Esophagus mucosa (tissue), 1 donor: ENCODE measurements around the gene TIMM22. TPM values are rescaled to one million over a fixed set of nuclear protein-coding genes. Genes with fewer than 3 reads are reported as not detected.
"Not testable (repeated sequence)": the region's sequence is repeated elsewhere in the genome, so short reads cannot be mapped to it uniquely, and the experiment has no call there.

Experiments used
- ATAC-seq: fragments of 200-7000 bp; cut with Tn5 transposase; one replicate; pipeline ENCODE4 v1.9.1; 2020
- total RNA-seq: library from RNA; stranded (reverse); gene quantifications from one replicate; pipeline ENCODE4 v1.2.4, GENCODE V29; 2023
- donor health status: DM: yes; HTN: yes; CAD: no.

The TIMM22 gene
- total RNA-seq, 1 donor from 2014 or later, result 9.4 TPM

DNA sequence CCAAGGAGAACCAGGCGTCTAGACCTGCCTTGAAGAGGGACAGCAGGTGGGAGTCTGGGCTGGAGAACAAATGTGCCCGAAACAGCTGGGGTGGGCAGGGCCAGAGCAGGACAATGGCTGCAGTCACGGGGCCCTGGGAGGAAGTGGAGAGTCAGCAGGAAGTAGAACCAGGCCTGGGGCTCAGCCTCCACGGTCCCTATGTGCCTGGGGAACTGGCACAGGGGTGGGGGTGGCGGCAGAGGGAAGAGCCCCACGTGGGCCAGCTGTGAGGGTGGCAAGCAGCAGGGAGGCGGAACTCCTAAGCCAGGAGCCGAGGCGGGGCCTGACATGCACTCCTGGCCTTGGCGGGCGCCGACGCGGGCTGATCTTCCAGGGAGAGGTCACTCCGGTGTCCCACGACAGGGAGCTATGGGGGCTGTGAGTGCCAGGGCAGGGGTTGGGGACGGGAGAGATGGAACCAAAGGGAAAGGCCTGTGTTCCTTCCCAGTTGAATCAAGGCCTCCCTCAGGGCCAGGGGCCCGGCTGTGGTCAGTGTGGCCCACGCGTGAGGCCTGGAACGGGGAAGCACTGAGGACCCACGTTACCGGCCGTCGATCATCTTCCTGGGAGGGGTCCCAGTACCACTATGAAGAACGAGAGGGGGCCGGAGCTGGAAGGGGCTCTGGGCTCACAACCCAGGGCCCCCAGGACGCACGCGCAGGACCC lies 42.7 kb downstream of the TIMM22 start:
- peak; percentile 61 for ATAC-seq

DNA sequence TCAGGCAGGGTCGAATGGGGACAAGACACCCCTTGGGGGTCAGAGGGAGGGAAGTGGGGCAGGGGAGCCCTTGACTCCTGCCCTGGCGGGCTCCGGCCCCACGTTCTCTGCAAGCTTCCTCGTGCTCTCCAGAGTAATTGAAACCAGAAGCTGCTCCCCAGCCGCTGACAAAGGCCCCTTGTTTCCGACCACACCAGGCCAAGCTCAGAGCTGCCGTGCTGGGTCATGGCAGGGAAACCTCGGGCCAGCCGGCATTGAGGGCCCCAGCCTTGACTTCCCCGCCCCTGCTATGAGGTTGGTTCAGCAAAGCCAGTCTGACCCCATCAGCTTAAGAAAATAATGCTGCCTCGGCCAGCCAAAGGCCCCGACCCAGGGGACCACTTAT lies 43.3 kb downstream of the TIMM22 start:
- ATAC-seq, result no peak

DNA sequence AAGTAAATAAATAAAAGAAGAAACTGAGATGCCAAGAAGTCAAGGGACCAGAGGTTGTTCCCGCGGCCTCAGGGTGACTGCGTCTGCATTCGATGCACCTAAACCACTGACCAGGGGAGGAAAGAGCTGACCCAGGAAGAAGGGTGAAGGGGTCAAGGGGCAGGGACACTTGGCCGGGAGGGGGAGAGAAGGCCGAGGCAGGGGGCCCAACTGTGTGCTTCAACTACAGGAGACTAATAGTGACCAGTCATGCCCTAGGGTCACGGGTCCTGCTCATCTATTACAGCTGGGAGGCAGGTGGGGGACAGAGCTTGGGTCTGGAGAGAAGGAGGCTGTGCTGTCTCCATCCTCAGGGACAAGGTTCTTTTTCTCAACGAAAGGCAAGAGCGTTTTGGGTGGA lies 44.8 kb downstream of the TIMM22 start:
- ATAC-seq, result no peak

DNA sequence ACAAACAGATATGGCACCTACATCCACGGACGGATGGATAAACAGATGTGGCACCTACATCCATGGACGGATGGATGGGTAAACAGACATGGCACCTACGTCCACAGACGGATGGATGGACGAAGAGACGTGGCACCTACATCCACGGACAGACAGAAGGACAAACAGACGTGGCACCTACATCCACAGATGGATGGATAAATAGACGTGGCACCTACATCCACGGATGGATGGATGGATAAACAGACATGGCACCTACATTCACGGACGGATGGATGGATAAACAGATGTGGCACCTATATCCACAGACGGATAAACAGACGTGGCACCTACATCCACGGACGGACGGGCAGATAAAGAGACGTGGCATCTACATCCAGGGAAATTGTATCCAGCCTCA lies 45.6 kb downstream of the TIMM22 start:
- no peak for ATAC-seq

DNA sequence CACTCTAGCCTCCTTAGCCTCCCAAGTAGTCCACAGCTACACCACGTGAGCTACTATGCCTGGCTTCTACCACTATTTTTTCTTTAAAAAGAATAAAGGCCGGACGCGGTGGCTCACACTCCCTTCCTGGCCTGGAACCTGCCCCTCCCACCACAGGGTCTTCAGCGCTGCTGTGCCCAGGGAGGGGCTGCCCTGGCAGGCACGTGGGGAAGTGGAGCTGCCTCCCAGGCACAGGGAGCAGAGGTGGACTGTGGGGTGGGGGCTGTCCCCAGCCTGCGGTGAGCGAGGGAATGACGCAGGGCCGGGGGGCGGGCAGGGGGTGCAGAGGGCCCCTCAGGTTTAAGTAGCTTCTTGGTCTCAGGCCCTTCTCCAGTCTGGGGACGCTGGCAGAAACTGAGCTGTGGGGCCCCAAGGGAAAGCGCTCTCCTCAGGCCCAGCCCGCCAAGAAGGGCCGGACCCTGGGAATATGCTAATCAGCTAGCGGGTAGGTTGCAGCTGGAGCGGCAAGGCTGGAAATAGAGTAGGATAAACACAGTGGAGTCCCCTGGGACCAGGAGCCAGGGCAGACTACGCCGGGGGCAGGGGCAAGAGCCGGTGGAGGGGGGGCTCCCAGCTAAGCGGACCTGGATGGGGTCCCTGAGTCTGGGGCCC lies 46.8 kb downstream of the TIMM22 start:
- peak; percentile 57 for ATAC-seq

DNA sequence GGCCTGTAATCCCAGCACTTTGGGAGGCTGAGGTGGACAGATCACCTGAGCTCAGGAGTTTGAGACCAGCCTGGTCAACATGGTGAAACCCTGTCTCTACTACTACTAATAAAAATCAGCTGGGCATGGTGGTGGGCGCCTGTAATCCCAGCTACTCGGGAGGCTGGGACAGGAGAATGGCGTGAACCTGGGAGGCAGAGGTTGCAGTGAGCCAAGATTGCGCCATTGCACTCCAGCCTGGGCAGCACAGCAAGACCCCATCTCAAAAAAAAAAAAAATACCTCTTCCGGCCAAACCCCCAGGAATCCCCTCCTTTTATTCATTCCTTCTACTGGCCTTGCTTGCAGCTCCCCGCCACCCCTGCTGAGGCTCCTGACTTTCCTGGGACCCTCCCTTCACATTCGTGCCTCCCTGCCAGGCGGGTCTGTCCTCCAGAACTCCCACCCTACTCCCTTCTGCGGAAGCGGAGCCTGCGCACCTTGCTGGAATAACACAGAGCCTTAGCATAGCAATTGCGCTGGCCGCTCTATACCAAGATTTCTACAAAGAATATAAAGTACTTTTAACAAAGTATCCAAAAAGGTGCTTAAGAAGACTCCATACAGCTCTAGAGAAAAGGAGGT lies 47.6 kb downstream of the TIMM22 start:
- ATAC-seq, result not testable (repeated sequence)

DNA sequence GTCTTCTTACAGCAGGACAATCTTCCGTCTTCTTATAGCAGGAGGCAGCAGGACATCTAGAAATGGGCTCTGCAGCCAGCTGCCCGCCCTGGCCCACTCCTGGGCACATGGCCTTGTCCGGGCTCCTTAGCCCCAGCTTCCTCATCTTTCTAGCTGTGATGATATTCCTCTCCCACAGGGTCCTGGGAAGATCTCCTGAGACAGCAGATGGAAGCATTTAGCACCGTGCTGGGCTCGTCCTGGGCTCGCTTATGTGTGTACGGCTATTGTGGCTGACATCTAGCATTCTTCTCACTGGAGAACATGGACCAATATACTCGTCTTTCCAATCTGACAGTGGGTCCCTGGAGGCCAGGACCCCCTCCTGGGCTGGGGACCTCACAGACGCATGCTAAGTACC lies 48.5 kb downstream of the TIMM22 start:
- no peak for ATAC-seq

DNA sequence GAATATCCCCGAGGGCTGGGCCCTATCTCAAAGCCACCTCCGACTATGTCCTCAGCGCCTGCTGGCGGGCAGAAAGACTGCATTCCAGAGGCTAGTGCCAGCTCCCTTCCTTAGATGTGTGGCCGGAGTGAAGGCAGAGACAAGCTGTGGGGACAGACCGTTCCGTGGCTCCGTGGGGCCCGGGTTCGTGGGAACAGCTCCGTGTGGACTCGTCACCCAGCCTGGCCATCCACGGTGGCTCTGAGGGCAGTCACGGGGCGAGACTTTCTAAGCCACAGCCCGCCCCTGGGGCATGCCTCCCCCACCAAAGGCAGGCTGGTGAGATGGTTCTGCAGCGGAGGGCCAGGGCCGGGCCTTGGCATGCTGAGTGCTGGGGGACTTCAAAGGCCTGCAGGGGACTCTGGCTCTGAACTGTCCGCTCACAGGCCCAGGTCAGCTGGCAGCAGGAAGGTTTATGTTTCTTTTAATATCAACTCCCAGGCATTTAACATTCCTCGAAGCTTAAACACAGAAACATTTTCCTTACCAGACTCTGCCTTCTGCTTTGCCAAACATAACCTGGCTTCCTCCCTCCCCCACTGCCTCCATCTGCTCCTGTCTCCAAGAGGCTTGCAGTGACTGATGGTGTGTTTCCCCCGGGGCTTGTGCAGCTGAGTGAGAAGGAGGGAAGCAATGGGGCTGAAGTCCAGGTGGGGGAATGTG lies 50.4 kb downstream of the TIMM22 start:
- no peak for ATAC-seq

DNA sequence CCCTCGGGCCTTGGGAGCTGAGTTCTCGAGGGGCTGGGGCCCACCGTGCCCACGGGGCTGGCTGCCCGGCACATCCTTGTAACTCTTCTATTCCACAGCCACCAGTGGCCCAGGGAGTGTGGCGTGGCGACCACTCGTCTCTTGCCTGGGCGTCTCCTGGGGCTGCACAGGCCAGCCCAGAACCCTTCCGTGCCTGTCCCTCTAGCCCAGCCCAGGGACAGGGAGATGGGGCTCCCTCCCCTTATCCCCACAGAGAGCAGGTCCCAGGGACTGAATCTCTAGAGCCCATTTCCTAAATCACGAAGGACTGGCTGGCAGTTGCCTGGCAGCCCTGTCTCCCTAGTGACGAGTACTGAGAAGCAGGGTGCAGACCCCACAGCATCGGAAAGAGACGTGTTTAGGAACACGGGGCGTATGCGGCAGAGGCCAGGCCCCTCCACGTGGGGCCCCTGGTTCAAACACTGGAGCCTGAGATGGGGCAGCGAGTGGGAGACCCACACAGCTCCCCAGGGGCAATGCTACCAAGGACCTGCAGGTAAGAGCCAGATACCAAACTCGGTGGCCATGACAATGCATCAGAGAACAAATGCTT lies 51.0 kb downstream of the TIMM22 start:
- peak; percentile 12 for ATAC-seq

DNA sequence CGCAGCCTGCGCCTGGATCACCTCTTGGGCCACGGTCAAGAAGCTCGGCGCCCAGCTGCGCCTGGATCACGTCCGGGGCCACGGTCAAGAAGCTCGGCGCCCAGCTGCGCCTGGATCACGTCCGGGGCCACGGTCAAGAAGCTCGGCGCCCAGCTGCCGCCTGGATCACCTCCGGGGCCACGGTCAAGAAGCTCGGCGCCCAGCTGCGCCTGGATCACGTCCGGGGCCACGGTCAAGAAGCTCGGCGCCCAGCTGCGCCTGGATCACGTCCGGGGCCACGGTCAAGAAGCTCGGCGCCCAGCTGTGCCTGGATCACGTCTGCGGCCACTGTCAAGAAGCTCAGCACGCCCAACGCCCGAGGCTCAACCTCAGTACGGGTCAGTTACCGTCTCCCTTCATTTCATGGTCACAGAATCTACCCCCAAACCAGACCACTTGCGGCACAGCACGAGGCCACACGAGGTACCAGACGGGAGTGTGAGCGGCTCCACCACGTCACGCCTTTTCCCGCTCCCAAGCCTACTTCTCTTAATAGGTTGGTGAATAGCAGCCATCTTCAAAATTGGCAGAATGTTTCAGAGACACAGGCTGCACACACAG lies 51.7 kb downstream of the TIMM22 start:
- ATAC-seq, result not testable (repeated sequence)

DNA sequence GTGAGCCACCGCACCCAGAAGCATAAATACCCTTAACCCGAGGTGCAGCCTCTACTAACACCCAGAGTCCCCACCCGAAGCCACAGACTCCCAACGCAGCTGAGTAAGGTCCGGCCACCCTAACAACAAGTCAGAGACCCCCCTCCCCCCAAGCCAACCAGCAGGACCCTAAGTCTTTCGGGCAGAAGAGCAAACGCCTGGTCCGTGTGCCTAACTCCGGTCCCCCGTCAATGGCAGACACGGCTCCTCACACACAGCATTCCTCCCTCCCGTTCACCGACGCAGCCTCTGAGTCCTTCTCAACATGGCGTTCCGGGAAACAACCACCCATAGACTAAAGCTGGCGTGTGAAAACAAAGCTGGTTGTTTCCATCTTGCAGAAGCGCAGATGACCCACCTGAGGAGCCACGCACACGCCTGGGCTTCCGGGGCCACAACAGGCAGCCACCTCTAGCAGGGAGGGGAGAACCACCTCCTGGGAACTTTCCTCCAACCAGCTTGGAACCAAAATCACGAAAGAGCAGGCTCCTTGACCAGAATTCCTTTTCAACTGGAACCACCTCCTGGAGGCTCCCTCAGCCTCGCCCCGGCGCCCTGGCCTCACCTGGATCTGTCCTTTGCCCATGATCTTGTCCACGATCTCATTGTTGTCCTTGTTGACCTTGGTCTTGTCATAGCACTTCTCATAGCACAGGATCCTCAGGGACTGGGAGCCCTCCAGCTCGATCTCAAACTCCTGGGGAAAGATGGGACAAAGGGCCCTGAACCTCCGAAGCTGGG lies 52.7 kb downstream of the TIMM22 start:
- no peak for ATAC-seq

DNA sequence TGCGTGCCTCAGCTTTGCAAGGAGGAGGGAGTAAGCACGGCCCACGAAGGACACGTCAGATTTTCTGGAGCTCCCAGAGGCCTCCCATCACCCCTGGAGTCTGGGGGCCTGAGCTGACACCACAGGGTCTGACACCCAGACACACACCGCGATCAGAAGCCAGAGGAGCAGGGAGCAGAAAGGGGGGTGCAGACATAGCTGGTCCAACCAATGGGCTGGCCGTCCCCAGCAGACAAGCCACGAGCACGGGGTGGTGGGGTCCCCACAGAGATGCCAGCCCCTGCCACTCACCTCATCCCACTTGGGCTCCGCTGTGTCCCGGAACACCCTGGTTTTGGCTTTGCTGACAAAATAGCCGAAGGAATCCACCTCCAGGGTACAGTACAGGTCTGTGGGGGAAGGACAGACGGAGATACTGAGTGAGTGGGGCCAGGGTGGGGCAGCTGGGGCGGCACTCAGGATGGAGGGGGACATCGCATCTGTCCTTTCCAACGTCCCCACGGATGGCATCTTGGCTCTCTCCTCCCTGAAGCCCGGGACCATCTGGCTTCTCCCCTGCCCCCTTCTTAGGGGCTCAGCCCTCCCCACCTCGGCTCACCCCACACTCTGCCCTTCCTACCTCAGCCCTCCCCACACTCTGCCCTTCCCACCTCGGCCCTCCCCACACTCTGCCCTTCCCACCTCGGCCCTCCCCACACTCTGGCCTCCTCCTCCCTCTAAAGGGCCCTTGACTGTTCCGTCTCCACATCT lies 53.5 kb downstream of the TIMM22 start:
- ATAC-seq, result no peak

DNA sequence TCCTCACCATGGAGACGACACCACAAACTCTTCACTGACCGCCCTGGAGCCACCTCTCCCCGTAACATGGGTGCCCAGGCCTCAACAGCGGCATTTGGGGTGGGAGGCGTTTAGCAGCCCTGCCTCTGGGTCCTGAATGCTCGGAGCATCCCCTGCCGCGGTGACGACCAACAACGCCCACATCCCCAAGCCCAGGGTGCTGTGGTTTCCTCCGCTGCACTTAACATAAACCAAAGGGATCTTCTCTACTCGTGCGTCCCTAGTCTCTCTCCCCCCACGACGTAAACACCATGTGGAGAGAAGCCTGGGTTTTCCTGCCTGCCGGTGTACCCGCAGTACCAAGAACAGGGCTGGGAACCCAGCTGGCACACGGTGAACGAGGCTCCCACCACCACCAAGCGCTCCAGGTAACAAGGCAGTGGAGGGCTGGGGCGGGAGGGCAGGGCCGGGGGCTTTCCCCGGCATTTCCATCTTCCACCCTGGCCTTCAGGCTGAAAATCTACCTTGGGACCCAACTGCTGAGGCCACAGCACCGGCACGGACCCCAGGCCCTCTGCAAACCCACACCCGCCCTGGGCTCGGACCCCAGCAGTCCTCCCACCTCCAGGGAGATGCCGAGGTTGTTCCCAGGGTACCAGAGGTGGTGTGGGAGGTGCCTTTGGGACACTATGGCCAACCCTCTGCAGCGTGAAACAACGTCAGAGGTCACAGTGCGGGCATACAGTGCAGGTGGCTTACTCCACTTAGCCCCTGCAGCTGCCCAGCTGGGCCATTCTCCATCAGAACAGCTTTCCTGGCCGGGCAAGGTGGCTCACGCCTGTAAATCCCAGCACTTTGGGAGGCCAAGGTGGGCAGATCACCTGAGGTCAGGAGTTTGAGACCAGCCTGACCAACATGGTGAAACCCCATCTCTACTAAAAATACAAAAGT lies 54.3 kb downstream of the TIMM22 start:
- ATAC-seq, result no peak

Other genes with a start within 250 kb of the TIMM22 start
- gene GEMIN4, start 244.9 kb upstream of the TIMM22 start, total RNA-seq, result 20.1 TPM
- gene GLOD4, start 214.8 kb upstream of the TIMM22 start, total RNA-seq, result 48.8 TPM
- gene MRM3, start 214.8 kb upstream of the TIMM22 start, total RNA-seq, result 12.6 TPM
- 30.8 TPM for gene NXN, start 17.4 kb upstream of the TIMM22 start, total RNA-seq
- gene ABR, start 182.9 kb downstream of the TIMM22 start, total RNA-seq, result 94.5 TPM